HG03175 (cell line): ENCODE results near the gene OR2K2.
"Not testable (repeated sequence)": the region's sequence is repeated elsewhere in the genome, so short reads cannot be mapped to it uniquely, and the experiment has no call there.

Experiments used
- ATAC-seq: cut with Tn5 transposase; IDR thresholded peaks from one replicate; pipeline ENCODE4 v1.9.1; 2021; ENCODE audit warnings: mild to moderate bottlenecking, moderate library complexity; ENCODE audit not compliant: unreplicated experiment

OR2K2 gene, protein sequence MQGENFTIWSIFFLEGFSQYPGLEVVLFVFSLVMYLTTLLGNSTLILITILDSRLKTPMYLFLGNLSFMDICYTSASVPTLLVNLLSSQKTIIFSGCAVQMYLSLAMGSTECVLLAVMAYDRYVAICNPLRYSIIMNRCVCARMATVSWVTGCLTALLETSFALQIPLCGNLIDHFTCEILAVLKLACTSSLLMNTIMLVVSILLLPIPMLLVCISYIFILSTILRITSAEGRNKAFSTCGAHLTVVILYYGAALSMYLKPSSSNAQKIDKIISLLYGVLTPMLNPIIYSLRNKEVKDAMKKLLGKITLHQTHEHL

DNA sequence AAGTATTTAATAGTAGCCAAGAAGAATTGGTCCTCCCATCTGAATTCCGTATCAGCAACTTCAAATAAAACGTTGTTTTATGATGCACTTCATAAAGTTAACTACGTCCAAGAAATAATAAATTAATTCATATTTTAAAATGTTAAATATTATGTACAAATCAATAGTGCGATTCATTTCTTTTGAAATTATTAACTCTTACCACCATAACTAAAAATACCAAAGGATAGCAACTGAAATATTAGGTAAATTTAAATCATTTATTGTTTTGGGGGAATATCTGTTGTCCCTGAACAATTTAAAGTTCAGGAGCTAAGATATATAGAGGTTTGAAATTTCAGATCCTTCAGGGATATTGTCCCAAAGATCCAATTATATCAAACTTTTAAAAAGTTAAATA is at the start of gene OR2K2:
TSS of gene OR2K2 (minus strand) at position 101 of the 400 bp plus-strand sequence. CDS start 1,791 bp downstream, outside the sequence.
- no peak for ATAC-seq

DNA sequence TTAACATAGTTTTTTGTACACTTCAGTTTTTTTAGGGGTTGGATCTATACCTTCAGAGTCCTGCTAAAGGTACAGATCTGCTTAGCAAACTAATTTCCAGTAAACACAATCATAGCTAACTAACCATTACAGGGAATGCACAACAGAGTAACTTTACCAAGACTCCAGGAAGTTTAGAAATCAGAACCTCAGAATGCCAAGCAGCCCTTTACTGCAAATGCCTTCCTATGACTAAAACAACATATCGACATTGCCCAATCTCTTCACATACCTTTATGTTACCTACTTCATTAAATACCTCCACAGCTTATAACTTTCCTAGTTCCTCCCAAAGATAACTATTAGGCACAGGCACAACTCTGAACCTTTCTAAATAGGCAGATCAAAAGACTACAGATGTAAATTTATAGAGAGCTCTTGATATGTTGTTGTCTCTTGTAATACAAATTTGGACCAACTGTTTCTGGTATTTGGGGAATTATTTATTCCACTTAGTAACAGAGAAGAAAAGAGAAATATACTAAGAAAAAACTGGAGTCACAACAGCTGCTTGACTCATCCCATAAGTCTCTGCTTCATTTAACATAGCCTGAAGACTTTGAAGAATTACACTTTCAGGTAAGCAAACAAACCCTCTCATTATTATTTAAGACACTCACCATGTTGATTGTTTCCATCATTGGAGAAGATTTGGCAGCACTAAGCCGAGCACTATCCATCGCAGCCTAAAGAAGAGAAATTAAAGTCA is 46.0 kb upstream of the OR2K2 start:
- ATAC-seq: no peak

DNA sequence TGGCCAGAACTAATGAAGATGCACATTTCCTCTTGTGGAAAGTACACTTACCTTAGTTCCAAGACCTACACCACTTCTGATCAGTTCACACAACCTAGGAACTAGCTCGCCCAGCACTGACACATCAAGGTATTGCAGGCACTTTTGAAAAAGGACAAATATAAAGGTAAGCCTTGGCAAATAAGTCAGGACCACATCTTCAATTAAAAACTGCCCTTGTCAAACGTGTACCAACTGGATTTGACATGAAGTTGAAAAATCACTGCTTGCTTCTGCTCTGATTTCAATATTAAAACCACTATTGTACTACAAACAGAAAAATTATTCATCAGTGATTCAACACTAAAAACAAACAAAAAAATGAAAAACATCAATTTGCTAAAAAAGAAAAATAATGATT is 45.0 kb upstream of the OR2K2 start:
- ATAC-seq: no peak

DNA sequence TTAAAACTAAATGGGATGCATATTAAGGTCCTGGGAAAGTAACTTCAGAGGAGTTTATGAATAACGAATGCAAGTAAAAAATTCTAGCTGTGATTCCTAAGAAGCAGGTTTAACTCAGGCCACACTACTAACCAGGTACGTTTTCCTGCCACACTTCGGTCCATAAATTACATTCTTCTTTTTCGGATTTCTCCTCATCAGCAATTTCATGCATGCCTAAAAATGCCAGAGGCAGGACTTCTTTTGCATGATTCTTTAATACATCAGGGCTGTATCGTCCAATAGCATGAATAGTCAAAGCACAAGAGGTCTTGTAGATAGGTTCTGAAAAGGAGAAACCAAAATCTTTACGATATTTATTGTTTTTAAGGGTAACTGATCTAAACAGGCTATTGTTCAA is 42.3 kb upstream of the OR2K2 start:
- ATAC-seq: no peak

DNA sequence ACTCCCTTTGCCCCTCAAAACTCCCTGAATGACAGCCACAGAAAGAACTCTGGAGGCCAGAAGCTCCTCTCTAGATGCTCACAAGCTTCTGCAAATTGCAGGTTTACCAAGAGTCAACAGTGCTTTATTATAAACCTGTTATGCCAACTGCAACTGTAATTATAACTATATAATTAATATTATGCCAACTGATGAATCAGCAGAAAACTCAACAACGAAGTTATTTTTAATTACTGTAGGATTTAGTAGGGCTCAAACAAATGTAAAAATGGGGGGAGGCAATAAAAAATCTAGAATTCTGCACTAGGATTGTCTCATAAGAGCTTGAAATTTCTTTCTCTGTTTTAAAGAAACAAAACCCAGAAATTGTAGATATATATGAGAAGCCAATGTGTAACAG is 37.0 kb upstream of the OR2K2 start:
- no peak for ATAC-seq

DNA sequence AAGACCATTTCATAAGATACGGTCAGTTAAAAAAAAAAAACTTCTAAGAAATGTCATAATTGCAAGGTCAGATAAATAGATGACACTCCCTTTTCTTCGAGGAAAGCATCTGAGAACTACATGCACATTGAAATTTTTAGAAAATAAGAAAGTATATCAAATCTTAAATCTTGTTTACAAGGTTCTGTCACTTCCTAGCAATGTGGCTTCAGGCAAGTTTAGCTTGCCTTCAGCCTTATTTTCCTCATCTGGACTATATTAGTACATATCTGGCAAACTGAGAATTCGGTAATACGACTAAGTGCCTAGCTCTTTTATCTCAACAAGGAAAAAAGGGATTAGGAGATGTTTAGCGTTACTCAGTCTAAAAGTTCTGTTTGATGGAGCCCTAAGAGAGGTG is 32.5 kb upstream of the OR2K2 start:
- no peak for ATAC-seq

DNA sequence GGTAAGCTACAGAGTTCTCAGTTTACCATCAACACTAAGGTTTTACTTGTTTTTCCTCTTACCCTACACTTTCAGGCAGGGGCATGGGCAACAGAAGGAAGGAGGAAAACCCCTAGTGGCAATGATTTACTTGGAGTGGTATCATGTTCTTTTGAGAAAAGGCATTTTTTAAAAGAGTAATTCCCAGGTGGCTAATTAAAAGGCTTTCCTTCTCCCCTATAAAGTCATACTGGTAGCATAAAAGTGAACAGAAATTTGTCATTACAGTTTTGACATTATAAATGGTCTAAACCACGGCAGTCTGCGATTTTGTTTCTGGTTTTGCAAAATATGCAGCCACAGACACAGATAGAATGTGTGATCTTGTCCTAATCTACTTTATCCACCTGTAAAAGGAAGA is 30.9 kb upstream of the OR2K2 start:
- ATAC-seq: no peak

DNA sequence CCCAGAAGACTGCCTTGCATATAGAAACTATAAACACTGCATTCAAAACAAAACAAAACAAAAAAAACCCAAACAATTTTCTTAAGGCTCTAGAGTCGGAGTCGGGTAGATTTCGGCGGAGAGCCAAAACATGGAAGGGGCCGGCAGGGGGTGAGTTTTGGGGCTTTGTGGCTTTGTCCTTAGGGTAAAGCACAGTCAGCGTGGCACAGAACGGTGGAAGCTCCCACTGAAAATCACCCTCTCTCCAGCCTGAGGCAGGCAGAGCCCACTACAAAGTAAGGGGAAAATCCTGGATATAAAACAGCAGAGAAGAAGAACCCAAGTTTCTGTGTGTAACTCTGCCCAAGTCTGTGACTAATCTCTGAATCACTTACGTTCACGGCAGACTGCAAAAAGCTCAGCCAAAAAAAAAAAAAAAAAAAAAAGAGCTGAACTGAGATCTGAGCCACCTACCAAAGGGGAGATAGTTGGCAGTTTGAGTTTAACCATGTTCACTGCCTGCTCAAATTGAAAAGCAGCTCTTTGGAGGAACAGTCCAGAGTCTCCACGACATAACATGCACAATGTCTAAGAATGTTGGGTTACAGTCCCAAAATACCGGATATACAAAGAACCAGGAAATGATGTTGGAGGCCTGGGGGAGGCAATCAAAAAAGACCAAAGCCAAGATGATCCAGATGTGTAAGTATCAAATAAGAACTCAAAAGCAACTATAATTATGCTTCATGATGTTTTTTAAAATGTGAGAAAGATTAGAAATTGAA is 26.6 kb upstream of the OR2K2 start:
- no peak for ATAC-seq

DNA sequence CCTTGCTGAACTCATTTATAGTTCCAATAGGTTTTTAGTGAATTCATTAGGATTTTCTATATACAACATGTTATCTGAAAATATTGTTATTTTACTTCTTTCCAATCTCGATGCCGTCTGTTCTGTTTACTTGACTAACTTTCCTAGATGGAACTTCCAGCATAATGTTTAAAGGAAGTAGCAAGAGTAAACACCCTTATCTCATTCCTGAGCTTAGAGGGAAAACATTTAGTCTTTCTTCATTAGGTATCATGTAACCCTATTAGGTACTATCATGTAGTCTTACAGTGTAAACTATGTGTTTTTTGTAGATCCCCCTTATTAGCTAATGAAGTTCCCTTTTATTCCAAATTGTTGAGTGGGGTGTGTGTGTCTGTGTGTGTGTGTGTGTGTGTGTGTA is 22.5 kb upstream of the OR2K2 start:
- ATAC-seq: no peak

DNA sequence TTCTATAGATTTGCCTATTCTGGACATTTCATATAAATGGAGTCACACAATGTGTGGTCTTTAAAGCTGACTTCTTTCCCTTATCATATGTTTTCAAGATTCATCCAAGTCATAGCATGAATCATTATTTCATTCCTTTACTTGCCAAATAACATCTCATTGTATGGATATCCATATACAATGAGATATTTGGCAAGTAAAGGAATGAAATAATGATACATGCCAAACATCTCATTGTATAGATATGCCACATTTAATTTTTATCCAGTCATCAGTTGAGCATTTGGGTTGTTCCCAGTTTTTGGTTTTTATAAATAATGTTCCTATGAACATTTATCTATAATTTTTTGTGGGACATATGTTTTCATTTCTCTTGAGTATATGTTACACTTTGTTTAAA is 20.5 kb upstream of the OR2K2 start:
- no peak for ATAC-seq

DNA sequence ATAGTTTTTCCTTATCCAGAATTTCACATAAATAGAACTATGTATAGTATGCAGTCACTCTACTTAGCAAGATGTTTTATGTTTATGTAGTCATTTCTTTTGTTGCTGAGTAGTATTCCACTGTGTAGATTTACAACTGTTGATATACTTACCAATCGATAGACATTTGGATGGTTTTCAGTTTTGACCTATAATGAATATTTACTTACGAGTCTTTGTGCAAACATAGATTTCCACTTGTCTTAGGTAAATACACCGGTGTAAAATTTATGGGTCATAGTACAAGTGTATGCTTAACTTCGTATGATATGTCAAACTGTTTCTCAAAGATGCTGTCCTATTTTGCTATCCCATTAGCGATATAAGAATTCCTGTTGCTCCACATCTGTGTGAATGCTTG is 19.7 kb upstream of the OR2K2 start:
- ATAC-seq: no peak

DNA sequence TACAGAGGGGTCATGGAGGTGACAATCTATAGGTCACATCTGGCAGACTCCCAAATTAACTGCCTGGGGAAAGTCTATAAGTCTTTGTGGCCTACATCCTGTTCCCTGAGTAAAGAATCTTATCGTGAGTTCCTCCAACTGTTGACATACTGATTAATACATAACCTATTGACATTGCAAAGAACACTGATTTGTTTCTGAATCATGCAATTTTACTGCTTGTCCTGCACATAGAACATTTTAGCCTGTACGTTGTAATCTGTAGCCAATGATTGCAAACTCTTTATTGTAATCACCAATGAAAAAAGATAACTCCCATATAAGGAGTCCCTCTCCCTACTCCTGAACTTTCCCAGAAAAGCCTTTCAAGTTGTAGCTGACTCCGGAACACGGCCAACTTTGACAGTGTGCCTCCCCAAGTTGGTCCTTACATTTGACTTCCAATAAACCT is 18.8 kb upstream of the OR2K2 start:
- ATAC-seq: no peak

DNA sequence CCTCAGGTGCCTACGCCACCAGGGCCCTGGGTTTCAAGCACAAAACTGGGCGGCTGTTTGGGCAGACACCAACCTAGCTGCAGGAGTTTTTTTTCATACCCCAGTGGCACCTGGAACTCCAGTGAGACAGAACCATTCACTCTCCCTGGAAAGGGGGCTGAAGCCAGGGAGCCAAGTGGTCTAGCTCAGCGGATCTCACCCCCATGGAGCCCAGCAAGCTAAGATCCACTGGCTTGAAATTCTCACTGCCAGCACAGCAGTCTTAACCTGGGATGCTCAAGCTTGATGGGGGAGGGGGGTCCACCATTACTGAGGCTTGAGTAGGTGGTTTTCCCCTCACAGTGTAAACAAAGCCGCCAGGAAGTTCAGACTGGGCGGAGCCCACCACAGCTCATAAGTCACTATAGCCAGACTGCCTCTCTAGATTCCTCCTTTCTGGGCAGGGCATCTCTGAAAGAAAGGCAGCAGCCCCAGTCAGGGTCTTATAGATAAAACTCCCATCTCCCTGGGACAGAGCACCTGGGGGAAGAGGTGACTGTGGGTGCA is 4.4 kb upstream of the OR2K2 start:
- ATAC-seq: not testable (repeated sequence)

DNA sequence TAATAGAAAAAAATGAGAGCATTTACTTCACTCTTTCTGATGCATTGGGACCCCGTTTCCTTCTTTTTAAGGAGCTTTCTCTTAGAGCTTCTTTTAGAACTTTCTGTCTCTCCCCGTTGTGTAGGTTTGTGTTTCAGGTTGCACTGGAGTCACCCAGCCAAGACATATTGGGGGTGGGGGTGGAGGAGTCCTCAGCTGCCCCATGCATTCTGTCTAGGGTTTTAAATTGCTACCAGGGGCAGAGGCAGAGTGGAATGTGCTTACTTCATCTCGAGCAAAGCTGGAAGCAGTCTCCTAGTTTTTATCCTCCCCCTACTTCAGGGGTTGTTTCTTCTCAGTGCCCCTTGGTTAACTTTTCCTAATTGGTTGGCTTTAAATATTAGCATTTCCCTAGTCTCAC is 9.4 kb downstream of the OR2K2 start:
- ATAC-seq: no peak

DNA sequence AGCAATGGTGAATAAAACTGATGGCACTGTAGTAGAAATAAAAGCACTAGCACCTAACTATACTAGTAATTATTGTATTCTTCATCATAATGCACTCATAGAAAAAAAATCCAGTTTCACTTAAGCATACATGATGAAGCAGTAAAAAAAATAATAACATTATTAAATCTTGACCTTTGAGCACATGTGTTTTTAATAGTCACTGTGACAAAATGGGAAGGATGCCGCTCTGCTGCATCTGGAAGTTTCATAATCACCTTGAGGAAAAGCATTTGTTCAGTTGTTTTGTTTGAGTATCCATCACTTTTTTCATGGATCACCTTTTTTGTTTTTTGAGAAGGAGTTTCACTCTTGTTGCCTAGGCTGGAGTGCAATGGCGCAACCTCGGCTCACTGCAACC is 13.2 kb downstream of the OR2K2 start:
- ATAC-seq: no peak

DNA sequence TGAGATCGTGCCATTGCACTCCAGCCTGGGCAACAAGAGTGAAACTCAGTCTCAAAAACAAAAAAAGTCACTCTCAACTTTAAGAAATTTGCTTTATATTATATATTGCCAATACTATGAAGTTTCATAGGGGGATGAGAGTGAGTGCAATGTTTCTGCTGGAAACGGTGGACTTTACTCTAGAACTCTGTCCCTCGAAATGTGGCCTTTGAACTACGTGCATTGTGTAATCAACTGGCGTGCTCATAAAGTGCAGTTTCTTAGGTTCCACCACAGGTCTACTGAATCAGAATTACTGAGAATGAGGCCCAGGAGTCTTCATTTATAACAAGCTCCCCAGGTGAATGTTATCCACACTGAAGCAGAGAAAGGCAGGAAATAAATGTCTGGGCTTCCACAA is 24.1 kb downstream of the OR2K2 start:
- ATAC-seq: no peak

DNA sequence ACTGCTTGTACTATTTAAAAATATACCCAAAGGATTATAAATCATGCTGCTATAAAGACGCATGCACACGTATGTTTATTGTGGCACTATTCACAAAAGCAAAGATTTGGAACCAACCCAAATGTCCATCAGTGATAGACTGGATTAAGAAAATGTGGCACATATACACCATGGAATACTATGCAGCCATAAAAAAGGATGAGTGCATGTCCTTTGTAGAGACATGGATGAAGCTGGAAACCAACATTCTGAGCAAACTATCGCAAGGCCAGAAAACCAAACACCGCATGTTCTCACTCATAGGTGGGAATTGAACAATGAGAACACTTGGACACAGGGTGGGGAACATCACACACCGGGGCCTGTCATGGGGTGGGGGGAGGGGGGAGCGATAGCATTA is 26.0 kb downstream of the OR2K2 start:
- not testable (repeated sequence) for ATAC-seq

DNA sequence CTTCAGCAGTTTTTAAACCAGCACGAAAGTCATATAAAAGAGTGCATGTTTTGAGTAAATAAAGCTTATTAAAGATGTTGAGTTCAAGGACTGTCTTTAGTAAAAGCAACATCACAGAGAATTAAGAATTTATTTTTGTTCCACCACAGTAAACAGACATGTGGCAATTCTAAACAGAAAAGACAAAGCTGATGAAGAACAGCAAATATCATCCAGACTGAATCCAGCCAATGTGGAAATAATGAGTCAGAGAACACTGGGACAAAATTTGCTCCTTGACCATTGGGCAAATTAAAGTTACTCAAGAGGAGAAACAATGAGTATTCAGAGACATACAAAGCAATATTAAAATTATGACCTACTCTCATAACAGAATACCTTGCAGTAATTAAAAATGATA is 28.8 kb downstream of the OR2K2 start:
- ATAC-seq: no peak

DNA sequence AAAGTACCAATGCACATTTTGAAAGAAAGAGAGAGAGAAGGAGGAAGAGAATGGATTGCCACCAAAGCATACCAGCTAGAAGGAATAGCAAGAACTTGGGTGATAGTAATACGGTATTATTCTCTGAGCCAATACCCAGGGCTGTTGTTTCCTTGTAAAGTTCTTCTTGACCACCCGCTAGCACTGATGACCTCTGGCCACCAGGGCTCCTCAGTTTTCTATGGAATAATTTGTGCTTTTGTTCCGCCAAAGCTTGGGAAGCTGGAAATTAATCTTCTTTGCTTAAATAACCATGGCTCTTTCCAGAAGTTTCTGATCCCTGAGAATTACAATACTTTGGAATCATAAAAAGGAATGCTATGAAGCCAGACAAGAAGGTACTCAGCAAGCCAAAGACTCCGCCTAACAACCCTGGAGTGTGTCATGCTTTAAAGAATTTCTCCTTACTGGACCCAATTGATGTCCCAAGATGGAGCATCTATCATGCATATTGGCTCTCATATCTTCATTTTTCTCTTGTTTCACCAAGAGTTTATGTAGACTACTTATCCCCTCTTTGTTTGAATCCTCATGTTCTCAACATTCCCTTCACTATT is 29.8 kb downstream of the OR2K2 start:
- ATAC-seq: no peak

DNA sequence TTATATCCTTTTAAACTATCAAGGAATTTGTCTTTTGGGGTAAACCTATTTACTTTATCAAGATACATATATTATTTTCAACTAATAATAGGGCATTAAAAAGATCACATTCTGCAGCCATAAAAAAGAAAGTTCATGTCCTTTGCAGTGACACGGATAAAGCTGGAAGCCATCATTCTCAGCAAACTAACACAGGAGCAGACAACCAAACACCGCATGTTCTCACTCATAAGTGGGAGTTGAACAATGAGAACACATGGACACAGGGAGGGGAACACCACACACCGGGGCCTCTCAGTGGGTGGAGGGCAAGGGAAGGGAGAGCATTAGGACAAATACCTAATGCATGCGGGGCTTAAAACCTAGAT is 30.4 kb downstream of the OR2K2 start:
- not testable (repeated sequence) for ATAC-seq
